Measurements from ENCODE around the gene IRF2BPL.

IRF2BPL gene

DNA sequence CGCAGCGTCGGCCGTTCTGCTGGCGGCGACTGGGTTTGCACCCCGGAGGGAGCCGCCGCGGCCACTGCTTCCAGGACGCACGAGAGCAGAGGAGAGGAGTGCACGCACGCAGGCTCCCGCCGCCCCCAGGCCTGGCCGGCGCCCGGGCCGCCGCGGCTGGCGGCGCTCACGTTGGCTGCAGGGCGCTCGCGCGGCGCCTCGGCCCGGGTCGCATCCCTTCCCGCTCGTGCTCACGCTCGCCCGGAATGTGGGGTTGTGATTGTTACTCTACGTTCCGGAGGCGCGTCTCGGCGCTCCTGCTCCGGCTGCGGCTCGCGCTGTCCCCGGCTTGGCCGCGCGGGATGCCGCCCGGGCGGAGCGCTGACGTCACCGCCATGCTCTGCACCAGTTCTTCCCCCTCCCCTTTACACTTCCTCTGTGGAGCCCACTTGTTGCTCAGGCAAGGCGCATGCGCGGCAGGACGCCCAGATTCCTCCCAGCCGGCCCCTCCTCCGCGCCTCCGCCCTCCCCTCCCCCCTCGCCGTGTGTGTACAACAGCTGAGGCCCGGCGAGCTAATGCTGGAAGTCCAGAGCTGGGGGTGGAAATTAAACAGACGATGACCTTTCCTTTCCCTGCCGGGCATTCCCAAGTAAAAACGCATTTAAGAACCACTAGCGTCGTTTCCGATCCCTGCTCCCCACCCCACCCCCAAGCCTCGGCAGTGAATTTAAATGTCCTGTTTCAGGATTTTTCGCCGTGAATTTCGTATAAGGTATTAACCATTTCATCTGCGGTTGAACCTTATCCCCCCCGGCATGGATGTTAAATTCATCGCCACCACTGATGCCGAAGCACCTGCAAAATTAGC lies at the start of gene IRF2BPL:
IRF2BPL (minus strand) TSS at position 325 of the 848 bp plus-strand sequence. CDS start 916 bp downstream, outside the sequence.
- peaks cover 20% of the 10 kb centered on the region for H3K79me2 ChIP-seq (ENCODE audit: insufficient read depth, low read length)
- H3K36me3 ChIP-seq (ENCODE audit: insufficient read depth, low read length): peaks cover 17% of the 10 kb centered on the region
- H3K4me3 ChIP-seq (ENCODE audit: low read depth in 1 of 2, low read length in 2 of 2): peak within 1 kb of the TSS; percentile 66 to 89
- ATAC-seq (ENCODE audit: insufficient read depth, low read depth) (peak; percentile 71), DNase-seq (peak; percentile 95)
- H3K4me2 ChIP-seq (ENCODE audit: insufficient read depth, low read length): peak within 1 kb of the TSS; percentile 98
- H3K27ac ChIP-seq (ENCODE audit: low read length): peak within 1 kb of the TSS; percentile 85
- peaks cover 24% of the 10 kb centered on the region for H4K20me1 ChIP-seq (ENCODE audit: insufficient read depth, low read length)
- peak within 1 kb of the TSS; percentile 99 for H3K9ac ChIP-seq (ENCODE audit: low read depth, low read length)
- no peaks in the 10 kb centered on the region for H3K27me3 ChIP-seq (ENCODE audit: insufficient read depth, low read length, poor library complexity)
- no peaks in the 10 kb centered on the region for H3K9me3 ChIP-seq (ENCODE audit: insufficient read depth, low read length, severe bottlenecking)
- H2AFZ ChIP-seq (ENCODE audit: low read depth, low read length): peak within 1 kb of the TSS; percentile 86
- no peak for TF ChIP-seq EZH2 (IDR thresholded peaks at IDR 0.05; ENCODE audit: borderline replicate concordance, low read depth, low read length, severe bottlenecking)
- TF ChIP-seq, protein P1, sequence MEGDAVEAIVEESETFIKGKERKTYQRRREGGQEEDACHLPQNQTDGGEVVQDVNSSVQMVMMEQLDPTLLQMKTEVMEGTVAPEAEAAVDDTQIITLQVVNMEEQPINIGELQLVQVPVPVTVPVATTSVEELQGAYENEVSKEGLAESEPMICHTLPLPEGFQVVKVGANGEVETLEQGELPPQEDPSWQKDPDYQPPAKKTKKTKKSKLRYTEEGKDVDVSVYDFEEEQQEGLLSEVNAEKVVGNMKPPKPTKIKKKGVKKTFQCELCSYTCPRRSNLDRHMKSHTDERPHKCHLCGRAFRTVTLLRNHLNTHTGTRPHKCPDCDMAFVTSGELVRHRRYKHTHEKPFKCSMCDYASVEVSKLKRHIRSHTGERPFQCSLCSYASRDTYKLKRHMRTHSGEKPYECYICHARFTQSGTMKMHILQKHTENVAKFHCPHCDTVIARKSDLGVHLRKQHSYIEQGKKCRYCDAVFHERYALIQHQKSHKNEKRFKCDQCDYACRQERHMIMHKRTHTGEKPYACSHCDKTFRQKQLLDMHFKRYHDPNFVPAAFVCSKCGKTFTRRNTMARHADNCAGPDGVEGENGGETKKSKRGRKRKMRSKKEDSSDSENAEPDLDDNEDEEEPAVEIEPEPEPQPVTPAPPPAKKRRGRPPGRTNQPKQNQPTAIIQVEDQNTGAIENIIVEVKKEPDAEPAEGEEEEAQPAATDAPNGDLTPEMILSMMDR (IDR thresholded peaks at IDR 0.05; ENCODE audit: borderline replicate concordance, extremely low read depth, low read length, poor library complexity, severe bottlenecking): no peak
- H3K4me1 ChIP-seq (ENCODE audit: insufficient read depth, low read length): peaks cover 51% of the 10 kb centered on the region

DNA sequence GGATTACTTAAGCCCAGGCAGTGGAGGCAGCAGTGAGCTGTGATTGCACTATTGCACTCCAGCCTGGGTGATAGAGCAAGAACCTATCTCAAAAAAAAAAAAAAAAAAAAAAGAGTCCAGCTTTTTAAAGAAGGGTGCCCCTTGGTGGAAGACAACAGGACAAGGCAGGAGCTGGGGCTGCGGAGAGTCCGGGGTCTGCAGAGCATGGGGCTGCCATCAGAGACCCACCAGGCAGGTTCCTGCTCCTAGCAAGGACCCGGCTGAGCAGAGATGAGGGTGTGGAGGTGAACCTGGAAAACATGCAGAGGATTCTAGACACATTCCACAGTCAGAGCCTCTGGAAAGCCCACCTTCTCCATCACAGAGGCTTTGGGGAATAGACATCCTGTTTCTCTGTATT lies 48.5 kb upstream of the IRF2BPL start:
- no peaks in the 10 kb centered on the region for H3K36me3 ChIP-seq (ENCODE audit: insufficient read depth, low read length)
- H3K27me3 ChIP-seq (ENCODE audit: insufficient read depth, low read length, poor library complexity): no peaks in the 10 kb centered on the region
- no peak overlapping the region for H2AFZ ChIP-seq (ENCODE audit: low read depth, low read length)
- TF ChIP-seq, protein P1 (IDR thresholded peaks at IDR 0.05; ENCODE audit: borderline replicate concordance, extremely low read depth, low read length, poor library complexity, severe bottlenecking): no peak
- no peak for TF ChIP-seq EZH2 (IDR thresholded peaks at IDR 0.05; ENCODE audit: borderline replicate concordance, low read depth, low read length, severe bottlenecking)
- no peaks in the 10 kb centered on the region for H3K4me1 ChIP-seq (ENCODE audit: insufficient read depth, low read length)
- no peaks in the 10 kb centered on the region for H3K79me2 ChIP-seq (ENCODE audit: insufficient read depth, low read length)
- no peak overlapping the region for H3K27ac ChIP-seq (ENCODE audit: low read length)
- H3K4me3 ChIP-seq (ENCODE audit: low read depth in 1 of 2, low read length in 2 of 2): no peak overlapping the region
- no peak for DNase-seq
- no peaks in the 10 kb centered on the region for H4K20me1 ChIP-seq (ENCODE audit: insufficient read depth, low read length)
- H3K9me3 ChIP-seq (ENCODE audit: insufficient read depth, low read length, severe bottlenecking): peaks cover 4% of the 10 kb centered on the region
- no peak overlapping the region for H3K9ac ChIP-seq (ENCODE audit: low read depth, low read length)
- no peak overlapping the region for H3K4me2 ChIP-seq (ENCODE audit: insufficient read depth, low read length)
- ATAC-seq (ENCODE audit: insufficient read depth, low read depth): no peak

DNA sequence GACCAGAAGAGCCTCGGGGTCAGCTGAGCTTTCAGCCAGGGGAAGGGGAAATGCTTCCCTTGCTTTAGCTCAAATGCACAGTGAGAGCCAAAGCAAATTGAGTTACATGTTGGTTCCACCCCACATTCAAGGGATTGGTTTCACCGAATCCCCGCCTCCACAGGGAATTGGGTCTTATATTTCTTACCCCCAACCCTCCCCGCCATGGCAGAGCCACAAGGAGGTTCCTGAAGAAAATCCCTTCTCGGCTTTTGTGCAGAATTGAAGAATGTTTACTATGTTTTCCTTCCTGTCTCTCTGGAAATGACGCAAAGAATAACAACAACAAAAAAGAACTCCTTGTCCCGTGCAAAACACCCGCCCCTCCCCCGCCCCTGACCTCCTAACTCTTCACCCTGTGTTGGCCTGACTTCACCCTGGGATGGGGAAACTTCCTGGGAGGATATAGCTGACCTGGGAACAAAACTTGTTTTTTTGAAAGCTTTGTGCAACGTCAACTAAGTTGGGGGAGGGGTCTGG lies 47.7 kb upstream of the IRF2BPL start:
- peaks cover 4% of the 10 kb centered on the region for H3K27me3 ChIP-seq (ENCODE audit: insufficient read depth, low read length, poor library complexity)
- H3K4me1 ChIP-seq (ENCODE audit: insufficient read depth, low read length): no peaks in the 10 kb centered on the region
- DNase-seq: no peak
- H3K9me3 ChIP-seq (ENCODE audit: insufficient read depth, low read length, severe bottlenecking): peaks cover 4% of the 10 kb centered on the region
- H3K79me2 ChIP-seq (ENCODE audit: insufficient read depth, low read length): no peaks in the 10 kb centered on the region
- TF ChIP-seq EZH2 (IDR thresholded peaks at IDR 0.05; ENCODE audit: borderline replicate concordance, low read depth, low read length, severe bottlenecking): no peak
- TF ChIP-seq, protein P1 (IDR thresholded peaks at IDR 0.05; ENCODE audit: borderline replicate concordance, extremely low read depth, low read length, poor library complexity, severe bottlenecking): no peak
- H3K27ac ChIP-seq (ENCODE audit: low read length): no peak overlapping the region
- no peak overlapping the region for H3K4me2 ChIP-seq (ENCODE audit: insufficient read depth, low read length)
- no peak overlapping the region for H3K9ac ChIP-seq (ENCODE audit: low read depth, low read length)
- no peaks in the 10 kb centered on the region for H4K20me1 ChIP-seq (ENCODE audit: insufficient read depth, low read length)
- no peaks in the 10 kb centered on the region for H3K36me3 ChIP-seq (ENCODE audit: insufficient read depth, low read length)
- no peak overlapping the region for H3K4me3 ChIP-seq (ENCODE audit: low read depth in 1 of 2, low read length in 2 of 2)
- H2AFZ ChIP-seq (ENCODE audit: low read depth, low read length): no peak overlapping the region
- ATAC-seq (ENCODE audit: insufficient read depth, low read depth): no peak

All from DND-41 (cell line).